ENCODE results near the gene MORF4L1.

MORF4L1 gene

DNA sequence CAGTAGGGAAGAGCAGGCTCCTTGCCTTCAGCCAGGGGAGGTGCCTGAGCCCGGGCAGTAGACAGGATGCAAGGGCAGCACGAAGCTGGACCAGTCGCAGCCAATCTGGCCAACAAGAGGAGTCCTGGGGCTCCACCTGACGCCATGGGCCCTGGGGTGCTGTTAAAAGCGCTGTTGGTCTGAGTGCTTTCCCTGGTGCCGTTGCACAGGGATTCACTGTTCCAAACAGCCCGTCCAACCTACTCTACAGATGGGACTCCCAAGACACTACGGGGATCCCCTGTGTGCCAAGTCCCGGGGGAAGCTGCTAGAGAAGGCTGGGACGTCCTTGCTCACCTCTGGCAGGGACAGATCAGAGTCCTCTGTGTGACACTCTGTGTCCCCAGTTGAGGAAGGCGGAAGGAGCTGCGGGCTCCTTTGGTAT lies 71.5 kb downstream of the MORF4L1 start:
- peak; percentile 26 for DNase-seq
- Histone ChIP-seq H3K27ac (no peak overlapping the region), H3K27me3 (ENCODE audit: insufficient read depth, low read depth, severe bottlenecking) (no peaks in the 10 kb centered on the region), H3K4me3 (ENCODE audit: low read depth, low read length) (peak overlapping the region; percentile 82), H3K36me3 (no peaks in the 10 kb centered on the region), H3K9me3 (ENCODE audit: severe bottlenecking) (no peaks in the 10 kb centered on the region)
- TF ChIP-seq CTCF (IDR thresholded peaks at IDR 0.05; ENCODE audit: low read depth, low read length) = no peak

DNA sequence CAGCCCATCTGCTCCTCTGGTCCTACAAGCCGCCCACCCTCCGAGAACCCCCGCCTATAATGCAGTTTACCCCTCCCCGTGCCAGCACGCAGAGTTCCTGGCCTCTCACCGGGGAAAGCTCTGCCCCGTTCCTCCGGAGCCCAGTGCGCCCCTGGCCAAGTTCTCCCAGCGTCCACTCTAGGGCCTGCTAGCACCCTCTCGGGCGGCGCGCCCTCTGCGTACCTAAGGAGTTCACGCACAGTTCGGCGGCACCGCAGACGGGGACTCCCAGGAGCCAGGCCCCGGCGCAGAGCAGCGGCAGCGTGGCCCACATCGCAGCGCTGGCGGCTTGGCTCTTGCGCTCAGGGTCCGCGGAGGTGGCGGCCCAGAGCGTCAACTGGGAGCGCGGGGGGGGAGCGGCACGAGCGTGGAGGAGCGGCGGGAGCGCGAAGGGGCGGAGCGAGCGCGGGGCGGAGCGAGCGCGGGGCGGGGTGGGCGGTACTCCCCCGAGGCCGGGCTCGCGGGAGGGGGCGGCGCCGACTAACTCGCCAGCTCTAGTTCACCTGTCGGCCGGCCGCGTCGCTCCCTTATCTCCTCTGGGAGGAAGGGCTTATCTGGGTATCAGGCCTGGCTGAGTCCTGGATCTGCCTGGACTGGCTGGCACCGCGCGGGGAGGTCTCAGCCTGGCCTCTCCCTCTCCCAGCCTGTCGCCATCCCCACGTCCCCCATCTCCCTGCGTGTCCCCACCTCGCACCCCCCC lies 72.1 kb downstream of the MORF4L1 start, which contains the start of gene CTSH:
Gene CTSH (minus strand): TSS at position 378 of the 739 bp plus-strand sequence. CDS start 65 bp downstream, at position 313.
- no peak for TF ChIP-seq CTCF (IDR thresholded peaks at IDR 0.05; ENCODE audit: low read depth, low read length)
- H3K27ac ChIP-seq = peak within 1 kb of the TSS; percentile 74
- H3K4me3 ChIP-seq (ENCODE audit: low read depth, low read length) = peak within 1 kb of the TSS; percentile 82
- DNase-seq = peak; percentile 95
- H3K27me3 ChIP-seq (ENCODE audit: insufficient read depth, low read depth, severe bottlenecking) = no peaks in the 10 kb centered on the region
- H3K9me3 ChIP-seq (ENCODE audit: severe bottlenecking) = no peaks in the 10 kb centered on the region
- no peaks in the 10 kb centered on the region for H3K36me3 ChIP-seq

DNA sequence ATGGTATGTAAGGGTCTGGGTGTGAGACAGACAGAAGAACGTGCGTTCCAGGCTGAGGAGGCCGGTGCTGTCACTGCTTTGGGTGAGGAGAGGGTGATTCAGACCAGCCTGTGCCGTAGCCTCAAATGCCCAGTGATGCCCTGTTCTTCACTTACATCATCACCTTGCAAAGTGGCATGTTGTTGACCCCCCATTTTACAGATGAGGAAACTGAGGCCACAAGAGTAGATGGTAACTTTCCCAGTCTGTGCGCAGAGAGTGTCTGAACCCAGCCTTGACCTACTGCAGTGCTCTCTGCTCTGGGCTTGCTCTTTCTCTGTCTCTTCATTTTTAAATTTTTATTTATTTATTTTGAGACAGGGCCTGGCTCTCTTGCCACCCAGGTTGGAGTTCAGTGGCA lies 73.8 kb downstream of the MORF4L1 start:
- H3K9me3 ChIP-seq (ENCODE audit: severe bottlenecking) = no peaks in the 10 kb centered on the region

DNA sequence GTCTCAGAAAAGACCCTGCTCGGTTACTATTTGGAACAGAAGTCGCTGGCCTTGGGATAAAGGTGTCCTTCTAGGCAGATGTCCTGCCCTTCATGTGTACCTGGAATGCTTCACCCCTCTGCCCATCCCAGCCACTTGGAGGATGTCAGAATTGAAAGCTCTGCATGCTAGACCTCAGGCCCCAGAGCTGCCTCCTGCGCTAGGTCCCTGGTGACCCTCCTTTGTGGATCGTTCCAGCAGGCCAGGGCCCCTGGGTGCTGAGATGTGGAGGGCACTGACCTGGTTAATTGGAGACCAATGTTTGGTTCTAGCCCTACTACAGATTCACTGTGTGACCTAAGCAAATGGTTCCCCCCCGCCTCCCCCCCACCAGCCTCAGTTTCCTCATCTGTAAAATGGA lies 74.8 kb downstream of the MORF4L1 start:
- H3K9me3 ChIP-seq (ENCODE audit: severe bottlenecking) = no peaks in the 10 kb centered on the region
- no peaks in the 10 kb centered on the region for H3K27me3 ChIP-seq (ENCODE audit: insufficient read depth, low read depth, severe bottlenecking)
- H3K4me3 ChIP-seq (ENCODE audit: low read depth, low read length) = no peak overlapping the region
- no peaks in the 10 kb centered on the region for H3K36me3 ChIP-seq
- no peak for TF ChIP-seq CTCF (IDR thresholded peaks at IDR 0.05; ENCODE audit: low read depth, low read length)
- H3K27ac ChIP-seq = no peak overlapping the region; the same call in 1 of the 2 replicates
- no peak for DNase-seq

More for the DNA sequence above, 73.8 kb downstream of the MORF4L1 start:
- TF ChIP-seq CTCF (IDR thresholded peaks at IDR 0.05; ENCODE audit: low read depth, low read length) = no peak
- no peaks in the 10 kb centered on the region for H3K27me3 ChIP-seq (ENCODE audit: insufficient read depth, low read depth, severe bottlenecking)
- no peak overlapping the region for H3K4me3 ChIP-seq (ENCODE audit: low read depth, low read length)
- H3K27ac ChIP-seq = no peak overlapping the region
- DNase-seq = no peak
- no peaks in the 10 kb centered on the region for H3K36me3 ChIP-seq

All from WERI-Rb-1 (cell line).